Osteoblast (primary cell): ENCODE results near the gene LLCFC1. TPM values are rescaled to one million over a fixed set of nuclear protein-coding genes. Genes with fewer than 3 reads are reported as not detected.

Experiments
- DNase-seq: peaks from one replicate; pipeline ENCODE4 v3.0.0; 2011; ENCODE audit warnings: low spot score, mixed read lengths; ENCODE audit not compliant: insufficient read length; ENCODE audit errors: missing footprints
- H2AFZ ChIP-seq: 2 replicates; pipeline ENCODE4 v1.6.0; 2011; ENCODE audit warnings: mild to moderate bottlenecking, low read length
- H3K27ac ChIP-seq: 2 replicates; pipeline ENCODE4 v1.5.1; 2011; ENCODE audit warnings: mild to moderate bottlenecking, low read depth, low read length, moderate library complexity
- H3K27me3 ChIP-seq: 2 replicates; pipeline ENCODE4 v1.6.0; 2012; ENCODE audit warnings: mild to moderate bottlenecking, control low read depth, inconsistent platforms, low read length, moderate library complexity; ENCODE audit not compliant: insufficient read depth
- H3K36me3 ChIP-seq: 2 replicates; pipeline ENCODE4 v1.5.1; 2011; ENCODE audit warnings: mild to moderate bottlenecking, low read length, control low read depth, moderate library complexity; ENCODE audit not compliant: insufficient read depth
- H3K4me1 ChIP-seq: 2 replicates; pipeline ENCODE4 v1.5.1; 2011; ENCODE audit warnings: mild to moderate bottlenecking, low read length, control low read depth, moderate library complexity; ENCODE audit not compliant: insufficient read depth
- H3K4me2 ChIP-seq: 2 replicates; pipeline ENCODE4 v1.6.0; 2011; ENCODE audit warnings: mild to moderate bottlenecking, low read length; ENCODE audit not compliant: insufficient read depth
- H3K4me3 ChIP-seq: fragments of 200-600 bp; sonication (generic); 3 replicates; pipeline ENCODE4 v1.5.1; 2012; ENCODE audit warnings: mild to moderate bottlenecking, low read length, inconsistent platforms; ENCODE audit not compliant: insufficient read depth
- H3K79me2 ChIP-seq: 2 replicates; pipeline ENCODE4 v1.6.0; 2012; ENCODE audit warnings: mild to moderate bottlenecking, low read length, control low read depth, inconsistent platforms; ENCODE audit not compliant: insufficient read depth
- H3K9me3 ChIP-seq: 2 replicates; pipeline ENCODE4 v1.5.1; 2011; ENCODE audit warnings: low read depth, low read length, control low read depth
- H4K20me1 ChIP-seq: 2 replicates; pipeline ENCODE4 v1.6.0; 2012; ENCODE audit warnings: mild to moderate bottlenecking, low read length, control low read depth; ENCODE audit not compliant: insufficient read depth
- CTCF ChIP-seq: IDR thresholded peaks from 2 replicates; pipeline ENCODE4 v1.5.1; 2011; ENCODE audit warnings: mild to moderate bottlenecking, low read depth, low read length, moderate library complexity; ENCODE audit errors: extremely low read depth
- total RNA-seq: library from RNA; depleted of rRNA; stranded (reverse); fragments of >200 nt; gene quantifications from 2 replicates; pipeline ENCODE4 v1.2.3, GENCODE V29; 2012

LLCFC1 gene
- total RNA-seq, 1 donor, result not detected

GRCh38 chr7:142940966-142941535 is 1.8 kb downstream of the LLCFC1 start:
- Histone ChIP-seq H3K9me3 (no peaks in the 10 kb centered on the region), H3K79me2 (no peaks in the 10 kb centered on the region), H3K27me3 (no peaks in the 10 kb centered on the region)

GRCh38 chr7:142941541-142941940 is 2.3 kb downstream of the LLCFC1 start:
- Histone ChIP-seq H3K27me3 (no peaks in the 10 kb centered on the region), H4K20me1 (no peaks in the 10 kb centered on the region), H3K27ac (no peak overlapping the region), H3K4me1 (no peaks in the 10 kb centered on the region), H3K4me3 (no peak overlapping the region), H3K79me2 (no peaks in the 10 kb centered on the region), H3K9me3 (no peaks in the 10 kb centered on the region), H2AFZ (no peak overlapping the region), H3K36me3 (no peaks in the 10 kb centered on the region), H3K4me2 (no peak overlapping the region)
- no peak for DNase-seq
- no peak for TF ChIP-seq CTCF

More at GRCh38 chr7:142940966-142941535, 1.8 kb downstream of the LLCFC1 start:
- no peak overlapping the region for H3K27ac ChIP-seq
- H3K4me1 ChIP-seq, result no peaks in the 10 kb centered on the region
- H3K4me2 ChIP-seq, result no peak overlapping the region
- no peak overlapping the region for H2AFZ ChIP-seq
- no peaks in the 10 kb centered on the region for H3K36me3 ChIP-seq
- no peaks in the 10 kb centered on the region for H4K20me1 ChIP-seq
- no peak for TF ChIP-seq CTCF
- DNase-seq, result no peak
- no peak overlapping the region for H3K4me3 ChIP-seq

- H3K79me2 ChIP-seq, result no peaks in the 10 kb centered on the region
- no peak for TF ChIP-seq CTCF
- no peak for DNase-seq
- H3K4me2 ChIP-seq, result no peak overlapping the region
- no peak overlapping the region for H2AFZ ChIP-seq
- H3K27ac ChIP-seq, result no peak overlapping the region
- H3K36me3 ChIP-seq, result no peaks in the 10 kb centered on the region
- H3K4me1 ChIP-seq, result no peaks in the 10 kb centered on the region
- H3K27me3 ChIP-seq, result no peaks in the 10 kb centered on the region
- no peaks in the 10 kb centered on the region for H4K20me1 ChIP-seq
- H3K4me3 ChIP-seq, result no peak overlapping the region
- no peaks in the 10 kb centered on the region for H3K9me3 ChIP-seq
Measured at GRCh38 chr7:142942746-142943145, 3.5 kb downstream of the LLCFC1 start.

GRCh38 chr7:142943706-142944268 is 4.5 kb downstream of the LLCFC1 start:
- H4K20me1 ChIP-seq, result no peaks in the 10 kb centered on the region
- no peak for DNase-seq
- no peaks in the 10 kb centered on the region for H3K79me2 ChIP-seq
- no peak overlapping the region for H3K4me2 ChIP-seq
- no peak overlapping the region for H2AFZ ChIP-seq
- H3K27ac ChIP-seq, result no peak overlapping the region
- no peaks in the 10 kb centered on the region for H3K4me1 ChIP-seq
- no peaks in the 10 kb centered on the region for H3K27me3 ChIP-seq
- no peak overlapping the region for H3K4me3 ChIP-seq
- no peaks in the 10 kb centered on the region for H3K36me3 ChIP-seq
- no peaks in the 10 kb centered on the region for H3K9me3 ChIP-seq
- no peak for TF ChIP-seq CTCF
